ENCODE measurements around the gene OR10H5.
"Not testable (repeated sequence)": the region's sequence is repeated elsewhere in the genome, so short reads cannot be mapped to it uniquely, and the experiment has no call there.

The OR10H5 gene, protein sequence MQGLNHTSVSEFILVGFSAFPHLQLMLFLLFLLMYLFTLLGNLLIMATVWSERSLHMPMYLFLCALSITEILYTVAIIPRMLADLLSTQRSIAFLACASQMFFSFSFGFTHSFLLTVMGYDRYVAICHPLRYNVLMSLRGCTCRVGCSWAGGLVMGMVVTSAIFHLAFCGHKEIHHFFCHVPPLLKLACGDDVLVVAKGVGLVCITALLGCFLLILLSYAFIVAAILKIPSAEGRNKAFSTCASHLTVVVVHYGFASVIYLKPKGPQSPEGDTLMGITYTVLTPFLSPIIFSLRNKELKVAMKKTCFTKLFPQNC

DNA sequence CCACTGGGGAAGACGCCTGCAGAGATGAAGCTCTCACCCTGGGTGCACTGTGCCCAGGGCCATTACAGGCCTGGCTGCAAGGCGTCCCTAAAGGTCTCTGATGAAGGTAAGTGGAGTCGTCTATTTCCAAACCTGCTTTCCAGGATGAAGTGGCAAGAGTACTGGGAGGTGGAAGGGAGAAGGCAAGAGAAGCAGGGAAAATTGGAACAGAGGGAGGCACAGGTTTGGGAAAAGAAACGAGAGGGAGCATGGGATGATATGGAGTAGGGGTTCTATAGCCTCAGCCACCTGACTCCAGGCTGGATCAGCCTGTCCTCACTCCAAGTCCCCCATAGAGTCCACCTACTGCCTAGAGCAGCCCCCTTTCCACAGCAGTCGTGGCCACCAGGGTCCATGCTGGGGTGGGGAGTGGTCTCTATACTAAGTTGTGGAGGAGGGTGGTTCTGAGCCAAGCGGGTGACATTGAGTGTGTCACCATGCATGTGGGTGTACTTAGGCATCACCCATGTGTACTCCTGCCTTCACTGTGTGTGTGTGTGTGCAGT lies at the start of gene OR10H5:
Gene OR10H5, plus strand, starts transcription at position 51 of the 545 bp plus-strand sequence. CDS start 6,388 bp downstream, outside the sequence.
- DNase-seq: no peak
- in situ Hi-C loops (cut with HindIII; ENCODE audit: low pct_ligation_motif_present, low pct_unique_long_range_greater_than_20kb, low sequenced_read_pairs): no loop called here

DNA sequence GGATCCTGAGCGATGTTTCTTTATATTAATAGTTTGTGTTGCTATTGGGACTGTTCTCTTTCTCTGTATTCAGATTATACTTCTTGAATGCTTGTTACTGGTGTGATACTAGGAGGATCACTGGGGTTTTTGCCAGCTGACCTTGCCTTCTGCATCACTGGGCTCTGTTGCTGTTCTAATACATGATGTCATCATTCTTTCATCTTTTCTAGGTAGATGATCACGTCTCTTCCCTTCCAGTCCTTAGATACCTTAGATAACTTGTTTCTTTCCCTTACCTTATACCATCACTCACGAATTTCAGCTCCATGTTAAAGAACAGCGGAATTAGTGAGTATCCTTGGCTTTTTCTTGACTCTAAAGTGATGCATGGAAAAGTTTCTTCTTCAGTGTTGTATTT lies 49.7 kb upstream of the OR10H5 start, which contains the start of gene OR10H3:
Gene OR10H3, plus strand, starts transcription at position 264 of the 400 bp plus-strand sequence. CDS start 3,408 bp downstream, outside the sequence.
- DNase-seq: no peak
- in situ Hi-C loops (cut with HindIII; ENCODE audit: low pct_ligation_motif_present, low pct_unique_long_range_greater_than_20kb, low sequenced_read_pairs): no loop called here

DNA sequence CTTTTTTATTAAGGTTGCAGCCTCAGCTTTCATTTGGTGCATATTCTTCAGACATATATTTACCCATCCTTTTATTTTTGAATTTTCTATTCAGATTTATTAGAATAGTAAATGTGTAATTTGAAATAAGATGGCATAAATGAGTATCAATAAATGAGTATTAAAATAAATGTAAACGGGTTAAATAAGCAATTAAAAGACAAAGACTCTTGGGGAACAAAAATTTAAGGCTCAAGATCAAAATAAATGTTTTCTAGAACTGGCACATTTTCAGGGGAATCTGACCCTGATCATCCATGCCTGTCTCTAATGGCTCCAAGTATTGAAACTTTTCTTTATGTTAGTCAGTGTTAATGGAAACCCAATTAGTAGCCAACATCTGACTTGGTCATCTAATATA lies 46.7 kb upstream of the OR10H5 start:
- in situ Hi-C loops (cut with HindIII; ENCODE audit: low pct_ligation_motif_present, low pct_unique_long_range_greater_than_20kb, low sequenced_read_pairs): no loop called here
- DNase-seq: no peak

DNA sequence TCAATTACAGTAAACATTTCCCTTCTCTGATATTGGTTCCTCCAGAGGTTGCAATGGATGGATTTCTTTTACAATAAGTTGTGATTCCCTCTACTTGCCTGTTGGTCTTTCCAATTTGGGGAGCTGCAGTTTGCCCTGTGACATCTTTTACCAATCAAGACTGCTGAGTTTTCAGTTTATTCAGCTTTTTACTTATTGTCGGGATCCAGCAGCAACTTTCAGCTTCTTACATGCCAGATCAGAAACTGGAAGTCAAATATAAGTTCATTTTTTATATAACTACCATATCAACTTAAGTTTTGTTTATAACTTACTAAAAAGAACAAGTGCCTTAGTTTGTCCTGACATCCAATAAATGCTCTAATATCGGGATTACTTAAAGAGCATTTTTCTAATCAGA lies 39.2 kb upstream of the OR10H5 start:
- in situ Hi-C loops (cut with HindIII; ENCODE audit: low pct_ligation_motif_present, low pct_unique_long_range_greater_than_20kb, low sequenced_read_pairs): no loop called here
- no peak for DNase-seq

DNA sequence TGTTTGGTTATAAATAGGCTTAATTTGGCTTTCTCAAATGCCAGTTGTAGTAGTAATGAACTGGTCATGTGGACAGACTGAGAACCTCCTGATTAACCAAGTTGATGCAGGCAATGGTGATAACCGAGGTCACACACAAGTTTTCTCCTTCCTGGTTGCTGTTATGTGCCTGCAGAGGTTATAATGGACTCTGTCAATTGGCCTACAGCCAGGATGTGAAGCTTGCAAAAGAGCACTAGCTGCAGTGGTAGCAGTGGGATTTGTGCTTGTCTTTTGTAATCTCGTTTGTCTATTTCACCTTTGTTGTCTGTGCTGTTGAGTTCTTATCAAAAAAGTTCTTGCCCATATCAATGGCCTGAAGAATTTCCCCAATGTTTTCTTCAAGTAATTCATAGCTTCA lies 29.1 kb upstream of the OR10H5 start:
- in situ Hi-C loops (cut with HindIII; ENCODE audit: low pct_ligation_motif_present, low pct_unique_long_range_greater_than_20kb, low sequenced_read_pairs): no loop called here
- DNase-seq: no peak

DNA sequence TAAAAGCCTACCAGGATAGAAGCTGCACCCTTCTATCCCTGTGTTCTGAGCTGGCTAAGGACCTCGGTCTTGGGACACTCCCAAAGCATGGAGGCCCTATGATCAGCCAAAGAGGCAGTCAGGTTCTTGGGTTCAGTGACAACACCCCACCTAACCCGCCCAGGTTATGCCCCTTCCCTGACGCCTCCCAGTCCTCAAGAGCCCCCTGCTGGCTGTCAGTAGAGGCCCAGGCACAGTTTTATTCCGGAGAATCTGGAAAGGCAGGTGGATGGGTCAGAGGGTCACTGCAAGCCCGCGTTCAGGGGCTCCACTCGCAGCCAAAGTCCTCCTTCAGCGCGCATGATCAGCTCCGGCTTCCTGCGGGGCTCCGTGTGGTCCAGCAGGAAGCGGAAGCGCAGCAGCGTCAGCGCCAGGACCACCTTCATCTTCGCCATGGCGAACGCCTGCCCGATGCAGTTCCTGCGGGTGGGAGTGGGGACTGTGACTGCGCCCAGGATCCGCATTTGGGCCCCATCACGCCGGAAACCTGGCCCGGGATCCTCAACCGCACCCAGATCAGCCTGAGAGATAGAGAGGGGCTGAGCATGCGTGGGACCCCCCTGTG lies 27.4 kb upstream of the OR10H5 start:
- in situ Hi-C loops (cut with HindIII; ENCODE audit: low pct_ligation_motif_present, low pct_unique_long_range_greater_than_20kb, low sequenced_read_pairs): no loop called here
- DNase-seq: no peak

DNA sequence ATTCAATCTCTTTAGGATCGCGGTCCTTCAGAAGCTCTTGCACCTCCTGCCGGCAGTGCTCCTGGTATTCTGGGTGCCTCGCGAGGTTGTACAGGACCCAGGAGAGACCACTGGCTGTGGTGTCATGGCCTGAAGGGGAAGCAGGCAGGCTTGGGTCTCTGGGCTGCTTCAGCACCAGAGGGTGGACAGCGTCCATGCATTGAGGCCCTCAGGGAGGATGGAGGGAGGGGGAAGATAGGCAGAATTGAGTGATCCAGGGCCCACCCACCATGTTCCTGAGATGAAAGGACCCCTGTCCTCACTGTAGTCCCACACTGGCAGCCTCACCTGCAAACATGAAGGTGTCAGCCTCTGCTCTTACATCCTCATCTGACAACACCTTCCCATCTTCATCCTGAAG lies 17.9 kb upstream of the OR10H5 start:
- in situ Hi-C loops (cut with HindIII; ENCODE audit: low pct_ligation_motif_present, low pct_unique_long_range_greater_than_20kb, low sequenced_read_pairs): no loop called here
- DNase-seq: no peak

DNA sequence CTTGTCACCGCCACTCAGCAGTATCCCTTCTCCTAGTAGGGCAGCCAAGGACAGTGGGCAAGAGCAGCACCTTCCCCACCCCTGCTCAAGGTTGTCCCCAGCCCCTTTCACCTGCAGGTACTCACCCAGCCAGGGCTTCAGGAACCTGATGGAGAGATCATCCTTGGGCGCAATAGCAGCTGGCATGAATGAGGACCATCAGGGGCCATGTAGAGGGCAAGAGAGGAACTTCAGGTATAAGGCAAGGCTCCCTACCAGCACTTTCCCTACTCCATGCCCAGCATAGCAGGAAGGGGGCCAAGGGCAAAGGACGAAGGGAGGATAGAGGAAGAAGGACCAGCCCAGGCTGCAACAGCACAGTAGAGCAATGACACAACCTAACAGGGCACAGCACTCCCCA lies 13.3 kb upstream of the OR10H5 start:
- DNase-seq; in situ Hi-C loops (cut with HindIII; ENCODE audit: low pct_ligation_motif_present, low pct_unique_long_range_greater_than_20kb, low sequenced_read_pairs): not testable (repeated sequence)

DNA sequence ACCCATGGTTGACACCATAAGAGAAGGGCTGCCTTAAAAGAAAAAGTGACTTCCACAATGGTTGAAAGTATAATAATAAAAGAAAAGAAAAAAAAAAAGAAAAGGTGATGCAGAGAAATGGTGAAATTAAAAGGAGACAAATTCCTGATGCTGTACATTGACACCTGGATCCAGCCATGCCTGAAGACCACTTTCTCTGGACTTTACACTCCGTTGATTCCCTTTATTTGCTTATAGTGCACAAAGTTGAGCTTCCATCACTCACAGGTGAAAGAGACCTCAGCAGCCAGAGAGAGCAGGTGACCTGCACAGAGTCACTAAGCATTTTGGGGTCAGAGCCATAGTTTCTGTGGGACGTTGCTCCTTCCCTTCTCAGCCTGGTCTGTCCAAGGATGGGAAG lies 12.2 kb upstream of the OR10H5 start:
- in situ Hi-C loops (cut with HindIII; ENCODE audit: low pct_ligation_motif_present, low pct_unique_long_range_greater_than_20kb, low sequenced_read_pairs): no loop called here
- DNase-seq: no peak

DNA sequence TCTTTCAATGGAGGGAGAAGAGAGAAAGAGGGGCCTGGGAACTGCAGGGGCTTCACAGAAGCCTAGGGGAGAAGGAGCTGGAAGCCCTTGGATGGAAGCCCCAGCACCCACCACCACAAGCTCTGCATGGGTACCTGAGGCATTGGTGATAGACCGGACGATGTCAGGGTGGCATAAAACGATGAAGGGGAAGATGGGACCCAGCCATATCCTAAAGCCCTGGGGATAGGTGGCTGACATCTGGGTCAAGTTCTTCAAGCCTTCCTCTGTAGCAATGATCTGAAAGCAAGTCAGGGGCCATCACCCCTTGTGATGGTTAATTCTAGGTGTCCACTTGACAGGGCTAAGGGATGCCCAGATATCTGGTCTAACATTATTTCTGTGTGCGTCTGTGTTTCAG lies 11.2 kb upstream of the OR10H5 start:
- DNase-seq: no peak
- in situ Hi-C loops (cut with HindIII; ENCODE audit: low pct_ligation_motif_present, low pct_unique_long_range_greater_than_20kb, low sequenced_read_pairs): no loop called here

DNA sequence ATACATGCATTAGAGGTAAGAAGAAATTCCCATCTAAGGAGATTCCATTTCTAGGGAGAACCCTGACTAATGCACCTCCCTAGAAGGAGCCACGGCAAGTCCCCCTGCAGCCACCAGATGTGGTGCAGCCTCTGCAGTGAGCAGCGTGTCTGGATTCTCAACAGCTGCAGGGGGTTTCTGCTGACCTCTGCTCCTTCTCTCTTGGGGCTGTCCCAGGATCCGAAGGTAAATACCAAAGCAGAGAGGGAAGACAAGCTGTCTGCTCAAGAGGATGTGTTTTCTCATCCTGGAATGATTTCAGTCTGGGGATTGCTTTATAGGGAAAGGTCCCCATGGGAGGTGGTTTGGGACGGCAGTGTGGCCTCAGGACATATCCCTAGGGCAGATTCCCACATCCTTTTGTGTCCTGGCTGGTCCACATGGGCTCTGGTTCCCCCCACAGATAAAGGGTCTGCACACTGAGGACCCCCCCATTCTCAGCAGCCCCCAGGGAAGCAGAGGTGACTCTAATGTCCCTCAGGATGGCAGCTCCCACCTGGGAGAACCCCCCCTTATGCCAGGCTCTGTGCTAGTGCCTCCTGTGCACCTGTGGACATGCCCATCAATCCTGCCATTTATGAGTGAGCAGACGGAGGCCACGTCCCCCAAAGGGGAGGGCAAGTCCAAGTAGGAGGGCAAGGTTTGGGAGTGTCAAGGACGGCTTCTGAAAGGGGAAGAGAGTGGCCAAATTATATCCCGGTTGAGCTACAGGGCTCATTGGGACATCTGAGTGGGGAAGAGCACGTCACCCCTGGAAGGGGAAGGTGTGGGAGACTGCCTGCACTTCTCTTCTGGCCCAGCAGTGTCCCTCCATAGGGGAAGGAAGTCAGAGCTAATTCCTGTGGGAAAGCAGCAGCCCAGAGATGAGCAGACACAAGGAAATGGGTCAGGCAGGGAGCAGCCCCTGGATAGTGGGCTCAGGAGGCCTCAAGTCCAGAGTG lies 10.2 kb upstream of the OR10H5 start:
- DNase-seq: no peak
- in situ Hi-C loops (cut with HindIII; ENCODE audit: low pct_ligation_motif_present, low pct_unique_long_range_greater_than_20kb, low sequenced_read_pairs): no loop called here

DNA sequence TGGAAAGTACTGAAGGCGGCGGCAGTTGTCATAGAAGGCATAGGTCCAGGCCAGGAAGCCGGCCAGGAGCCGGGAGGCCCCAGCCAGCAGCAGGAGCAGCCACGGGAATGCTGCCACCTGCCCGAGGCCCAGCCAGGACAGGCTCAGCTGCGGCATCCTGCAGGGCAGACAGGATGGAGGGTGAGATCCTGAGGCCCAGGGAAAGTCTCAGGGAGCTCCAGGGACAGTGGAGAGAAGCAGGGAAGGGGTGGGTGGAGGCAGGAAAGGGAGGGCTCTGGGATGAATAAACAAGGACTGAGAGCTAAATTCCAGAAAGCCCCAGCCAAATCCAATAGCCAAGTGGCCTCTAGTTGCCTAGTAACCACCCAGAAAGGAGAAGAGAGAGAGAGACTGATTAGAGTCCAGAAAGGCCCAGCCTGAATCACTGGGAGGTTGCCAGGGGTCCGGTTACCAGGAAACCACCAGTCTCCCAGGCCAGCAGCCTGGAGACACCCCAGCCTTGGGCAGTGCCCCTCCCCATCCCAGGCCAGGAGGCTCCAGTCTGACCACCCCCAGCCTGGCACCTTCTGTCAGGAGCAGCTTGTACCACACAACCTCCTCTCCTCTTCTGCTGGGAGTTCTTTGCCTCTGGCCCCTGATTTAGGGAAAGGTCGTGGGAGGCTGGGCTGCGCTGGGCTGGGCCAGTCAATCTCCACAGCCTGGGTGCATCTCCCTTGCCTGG lies 7.5 kb upstream of the OR10H5 start:
- in situ Hi-C loops (cut with HindIII; ENCODE audit: low pct_ligation_motif_present, low pct_unique_long_range_greater_than_20kb, low sequenced_read_pairs): no loop called here
- DNase-seq: no peak

DNA sequence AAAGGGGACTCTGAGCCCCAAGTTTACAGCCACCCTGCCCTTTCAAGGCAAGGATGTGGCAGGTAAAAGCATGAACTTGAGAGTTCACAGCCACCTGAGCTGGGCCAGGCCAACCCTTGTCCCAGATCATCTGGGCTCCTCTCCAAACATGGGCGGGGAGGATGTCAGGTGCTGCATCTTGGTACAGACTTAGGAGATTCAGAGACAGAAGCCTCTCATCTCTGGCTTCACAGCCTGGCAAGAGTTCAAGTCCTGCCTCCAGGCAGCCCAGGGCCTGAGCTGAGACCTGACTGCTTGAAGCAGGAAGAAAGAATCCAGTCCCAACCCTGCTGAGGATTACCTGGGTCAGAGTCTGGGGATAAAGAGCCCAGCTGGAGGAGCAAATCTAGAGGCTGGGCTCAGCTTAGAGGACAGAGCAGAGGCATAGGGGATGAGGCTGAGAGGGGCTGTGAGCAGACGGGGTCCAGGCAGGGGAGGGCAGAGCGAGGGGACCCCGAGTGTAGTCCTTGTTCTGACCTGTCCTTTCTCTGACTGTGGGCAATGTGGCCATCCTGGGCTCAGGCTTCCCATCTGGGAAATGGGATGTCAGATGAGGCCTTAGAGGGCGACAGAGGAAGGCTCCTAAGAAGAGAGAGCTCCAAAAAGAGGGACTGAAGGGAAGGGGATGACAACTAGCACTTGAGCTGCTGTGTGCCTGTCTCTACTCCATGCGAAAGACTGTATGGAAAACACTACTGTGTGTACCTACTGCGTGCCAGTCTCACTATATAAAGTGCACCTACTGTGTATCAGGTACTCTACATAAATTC lies 6.6 kb upstream of the OR10H5 start:
- in situ Hi-C loops (cut with HindIII; ENCODE audit: low pct_ligation_motif_present, low pct_unique_long_range_greater_than_20kb, low sequenced_read_pairs): no loop called here
- DNase-seq: no peak

DNA sequence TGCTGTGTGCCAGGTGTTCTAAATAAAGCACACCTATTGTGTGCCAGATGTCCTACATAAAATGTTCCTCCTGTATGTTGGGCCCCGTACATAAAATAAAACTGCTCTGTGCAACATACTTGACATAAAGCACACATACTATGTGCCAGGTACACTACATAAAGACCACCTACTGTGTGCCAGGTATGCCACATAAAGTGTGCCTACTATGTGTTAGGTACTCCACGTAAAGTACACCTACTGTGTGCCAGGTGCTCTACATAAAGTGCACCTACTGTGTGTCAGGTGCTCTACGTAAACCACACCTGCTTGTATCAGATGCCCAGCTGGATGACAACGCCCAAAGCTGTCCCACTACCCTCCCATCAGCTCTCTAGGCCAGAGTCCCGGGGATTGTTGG lies 5.8 kb upstream of the OR10H5 start:
- in situ Hi-C loops (cut with HindIII; ENCODE audit: low pct_ligation_motif_present, low pct_unique_long_range_greater_than_20kb, low sequenced_read_pairs): no loop called here
- DNase-seq: no peak

DNA sequence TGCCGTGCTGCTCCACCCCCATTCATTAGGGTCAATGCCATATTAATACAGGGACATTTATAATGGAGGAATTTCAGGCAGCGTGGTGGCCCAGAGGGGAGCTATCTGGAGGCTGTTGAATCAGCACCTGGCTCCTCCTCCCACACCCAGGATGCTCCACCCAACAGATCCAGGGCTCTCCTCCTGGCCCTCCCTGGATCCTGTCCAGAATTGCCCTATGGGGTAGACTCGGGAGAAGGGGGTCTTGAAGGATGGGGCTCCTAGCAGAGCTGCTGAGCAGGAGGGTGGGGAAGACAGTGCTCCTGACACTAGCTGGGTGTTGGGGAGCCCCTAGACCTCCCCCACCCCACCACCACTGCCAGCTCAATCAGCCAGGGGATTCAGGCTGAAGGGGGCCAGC lies 5.2 kb upstream of the OR10H5 start:
- in situ Hi-C loops (cut with HindIII; ENCODE audit: low pct_ligation_motif_present, low pct_unique_long_range_greater_than_20kb, low sequenced_read_pairs): no loop called here
- DNase-seq: no peak

DNA sequence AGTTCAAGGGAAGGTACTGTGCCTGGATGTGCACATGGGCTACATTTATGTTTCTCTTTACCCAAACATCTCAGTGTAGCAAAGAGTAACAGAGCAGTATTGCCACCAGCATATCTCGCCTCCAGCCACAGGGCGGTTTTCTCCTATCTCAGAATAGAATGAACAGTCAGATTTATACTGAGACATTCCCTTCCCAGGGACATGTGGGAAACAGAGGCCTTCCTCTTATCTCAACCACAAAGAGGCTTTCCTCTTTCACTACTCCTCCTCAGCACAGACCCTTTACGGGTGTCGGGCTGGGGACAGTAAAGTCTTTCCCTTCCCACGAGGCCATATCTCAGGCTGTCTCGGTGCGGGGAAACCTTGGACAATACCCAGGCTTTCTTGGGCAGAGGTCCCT lies 4.6 kb upstream of the OR10H5 start:
- DNase-seq; in situ Hi-C loops (cut with HindIII; ENCODE audit: low pct_ligation_motif_present, low pct_unique_long_range_greater_than_20kb, low sequenced_read_pairs): not testable (repeated sequence)

DNA sequence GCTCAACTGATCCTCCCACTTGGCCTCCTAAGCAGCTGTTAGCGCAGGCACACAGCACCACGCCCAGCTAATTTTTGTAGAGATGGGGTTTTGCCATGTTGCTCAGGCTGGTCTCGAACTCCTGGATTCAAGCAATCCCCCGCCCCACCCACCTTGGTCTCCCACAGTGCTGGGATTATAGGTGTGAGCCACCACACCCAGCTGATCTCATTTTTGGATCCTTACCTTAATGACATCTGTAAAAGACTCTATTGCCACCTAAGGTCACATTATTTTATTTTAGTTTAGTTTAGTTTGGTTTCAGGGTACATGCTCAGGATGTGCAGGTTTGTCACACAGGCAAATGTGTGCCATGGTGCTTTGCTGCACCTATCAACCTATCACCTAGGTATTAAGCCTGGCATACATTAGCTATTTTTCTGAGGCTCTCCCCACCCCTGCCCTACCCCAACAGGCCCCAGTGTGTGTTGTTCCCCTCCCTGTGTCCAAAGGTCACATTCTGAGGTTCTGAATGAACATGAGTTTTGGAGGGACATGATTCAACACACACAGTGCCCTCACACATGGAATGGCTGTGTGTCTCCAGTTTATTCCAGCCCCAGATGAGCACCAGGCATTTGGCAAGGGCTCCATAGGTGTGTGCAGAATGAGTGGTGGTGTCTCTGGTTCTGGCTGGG lies 1.3 kb downstream of the OR10H5 start:
- in situ Hi-C loops (cut with HindIII; ENCODE audit: low pct_ligation_motif_present, low pct_unique_long_range_greater_than_20kb, low sequenced_read_pairs): no loop called here
- no peak for DNase-seq
